GM18873 (cell line): ENCODE measurements around the gene CALN1.
"Not testable (repeated sequence)": the region's sequence is repeated elsewhere in the genome, so short reads cannot be mapped to it uniquely, and the experiment has no call there.

ENCODE experiments used
- ATAC-seq: cut with Tn5 transposase; IDR thresholded peaks from one replicate; pipeline ENCODE4 v1.9.1; 2021; ENCODE audit warnings: mild to moderate bottlenecking, moderate library complexity, moderate number of reproducible peaks; ENCODE audit not compliant: unreplicated experiment, low FRiP score

Gene CALN1

DNA sequence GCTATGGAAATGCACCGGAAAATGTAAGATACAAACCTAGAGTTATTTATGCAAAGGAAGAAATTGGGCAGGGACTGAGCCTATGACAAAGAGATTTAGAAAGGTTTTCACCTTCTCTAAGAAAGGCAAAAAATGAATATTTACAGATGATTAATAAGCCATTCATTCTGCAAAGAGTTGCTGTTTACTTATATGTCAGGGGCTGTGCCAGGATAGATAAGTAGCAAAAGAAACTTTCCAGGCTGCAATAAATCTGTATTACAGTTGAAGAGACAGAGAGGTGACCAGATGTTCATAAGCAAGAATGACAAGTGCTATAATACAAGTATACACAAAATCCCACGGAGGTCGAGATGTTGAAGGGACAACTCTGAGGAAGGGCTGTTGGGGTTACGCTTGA is 299.6 kb downstream of the CALN1 start:
- no peak for ATAC-seq

GRCh38 chr7:72111086-72111485 is 301.1 kb downstream of the CALN1 start:
- ATAC-seq: no peak

- no peak for ATAC-seq
Measured at GRCh38 chr7:72109566-72109965, 302.6 kb downstream of the CALN1 start.

DNA sequence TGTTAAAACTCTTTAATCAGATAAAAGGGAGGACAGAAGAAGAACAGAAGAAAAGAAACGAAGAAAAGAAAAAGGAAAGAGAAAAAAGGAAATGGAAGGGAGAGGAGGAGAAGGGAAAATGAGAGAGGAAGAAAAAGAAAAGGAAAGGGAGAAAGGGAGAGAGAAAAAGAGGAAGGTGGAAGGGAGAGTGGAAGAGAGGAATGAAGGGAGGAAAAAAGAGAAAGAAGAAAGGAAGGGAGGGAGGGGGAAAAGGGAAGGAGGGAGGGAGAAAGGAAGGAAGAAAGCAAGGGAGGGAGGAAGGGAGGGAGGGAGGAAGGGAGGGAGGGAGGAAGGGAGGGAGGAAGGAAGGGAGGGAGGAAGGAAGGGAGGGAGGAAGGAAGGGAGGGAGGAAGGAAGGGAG is 305.7 kb downstream of the CALN1 start:
- no peak for ATAC-seq

GRCh38 chr7:72101444-72101843 is 310.7 kb downstream of the CALN1 start:
- no peak for ATAC-seq

DNA sequence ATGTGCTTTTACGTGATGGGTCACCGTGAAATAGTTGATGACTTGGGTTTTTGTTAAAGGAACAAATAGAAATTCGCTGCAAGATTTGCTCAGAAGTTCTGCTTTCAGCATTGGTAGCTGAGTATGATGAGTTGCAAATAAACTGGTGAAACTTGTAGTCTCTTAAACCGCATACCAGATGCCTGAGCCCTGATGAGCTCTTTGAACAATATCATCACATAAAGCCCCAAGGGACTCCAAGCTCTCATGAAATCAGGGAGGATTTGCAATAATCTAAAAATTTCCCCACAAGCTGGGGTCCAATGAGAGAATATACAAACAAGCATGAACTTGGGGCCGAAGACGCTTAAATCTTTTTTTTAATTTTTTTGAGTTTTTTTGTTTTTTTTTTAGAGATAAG is 312.4 kb downstream of the CALN1 start:
- no peak for ATAC-seq

GRCh38 chr7:72098807-72099580 is 313.1 kb downstream of the CALN1 start:
- ATAC-seq: no peak

DNA sequence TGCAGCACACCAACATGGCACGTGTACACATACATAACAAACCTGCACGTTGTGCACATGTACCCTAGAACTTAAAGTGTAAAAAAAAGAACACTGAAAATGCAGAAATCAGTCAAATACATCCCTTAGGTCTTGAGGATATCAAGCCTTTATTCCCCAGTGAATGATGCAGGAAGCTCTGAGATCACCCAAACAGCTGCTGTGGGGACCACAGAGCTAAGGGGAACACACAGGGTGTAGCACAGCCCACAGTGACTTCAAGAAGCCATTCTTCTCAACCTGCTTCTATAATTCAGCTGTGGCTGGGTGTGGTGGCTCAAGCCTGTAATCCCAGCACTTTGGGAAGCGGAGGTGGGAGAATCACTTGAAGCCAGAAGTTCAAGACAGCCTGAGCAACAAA is 314.9 kb downstream of the CALN1 start:
- no peak for ATAC-seq

DNA sequence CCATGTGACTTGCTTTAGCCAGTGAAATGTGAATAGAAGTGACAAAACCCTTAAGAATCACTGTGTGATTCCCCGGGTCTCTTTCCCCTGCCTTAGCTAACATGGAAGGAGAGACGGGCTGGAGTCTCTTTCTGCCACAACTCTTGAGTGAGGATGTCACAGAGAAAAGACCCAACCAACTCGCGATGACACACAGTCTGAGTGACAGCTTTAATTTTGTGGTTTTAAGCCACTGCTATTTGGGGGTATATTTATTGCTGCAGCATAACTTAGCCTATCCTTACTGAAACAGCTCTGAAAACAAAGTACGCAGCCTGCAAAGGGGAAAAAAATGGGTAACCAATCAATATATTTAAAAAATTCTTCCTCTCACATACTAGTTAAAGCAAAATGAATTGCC is 319.4 kb downstream of the CALN1 start:
- ATAC-seq: no peak

DNA sequence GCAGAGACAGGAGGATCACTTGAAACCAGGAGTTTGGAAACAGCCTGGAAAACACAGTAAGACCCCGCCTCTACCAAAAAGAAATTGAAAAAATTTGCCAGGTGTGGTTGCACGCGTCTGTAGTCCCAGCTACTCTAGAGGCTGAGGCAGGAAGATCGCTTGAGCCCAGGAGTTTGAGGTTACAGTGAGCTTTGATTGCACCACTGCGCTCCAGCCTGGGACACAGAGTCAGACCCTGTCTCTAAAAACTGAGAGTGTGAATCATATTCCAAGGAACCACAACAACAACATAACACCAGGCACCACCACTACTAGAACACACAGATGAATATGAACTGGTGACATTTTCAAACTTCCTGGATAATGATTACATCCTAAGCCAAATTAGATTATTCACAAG is 324.2 kb downstream of the CALN1 start:
- ATAC-seq: no peak

- ATAC-seq: no peak
Measured at GRCh38 chr7:72080865-72081510, 331.1 kb downstream of the CALN1 start.

DNA sequence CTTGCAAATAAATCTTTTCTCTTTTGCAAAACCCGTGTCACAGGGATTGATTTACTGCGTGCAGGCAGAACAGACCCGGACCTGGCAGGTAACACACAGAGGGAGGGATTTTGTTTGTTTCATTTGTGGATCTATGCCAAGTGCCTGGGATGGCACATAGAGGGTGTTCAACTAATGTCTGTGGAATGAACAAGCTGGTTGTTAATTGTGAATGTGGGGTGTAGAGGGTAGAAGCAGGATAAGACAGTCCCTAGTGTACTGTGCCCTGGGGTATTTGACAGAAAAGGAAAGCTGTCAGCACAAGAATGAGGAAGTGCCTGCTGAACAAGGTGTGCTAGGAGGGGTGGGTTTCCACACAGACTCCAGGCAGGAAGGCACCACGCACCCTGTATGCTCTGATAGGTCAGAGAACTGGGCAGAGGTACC is 331.8 kb downstream of the CALN1 start:
- no peak for ATAC-seq

DNA sequence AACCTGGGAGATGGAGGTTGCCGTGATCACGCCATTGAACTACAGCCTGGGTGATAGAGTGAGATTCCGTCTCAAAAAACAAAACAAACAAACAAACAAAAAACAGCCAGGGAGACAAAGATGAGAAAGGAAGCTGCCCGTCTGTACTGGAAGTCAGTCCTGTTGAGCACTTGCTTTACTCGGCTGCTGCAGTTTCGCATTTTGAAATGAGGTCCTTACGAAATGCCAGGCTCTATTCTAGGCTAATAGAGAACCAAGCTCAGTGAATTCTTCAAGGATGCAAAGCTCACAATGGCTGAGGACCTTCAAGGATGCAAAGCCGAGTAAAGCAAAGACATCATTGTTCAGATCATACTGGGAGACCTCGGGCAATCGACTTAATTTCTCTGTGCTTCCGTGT is 333.3 kb downstream of the CALN1 start:
- no peak for ATAC-seq

GRCh38 chr7:72078301-72078700 is 333.8 kb downstream of the CALN1 start:
- ATAC-seq: no peak

DNA sequence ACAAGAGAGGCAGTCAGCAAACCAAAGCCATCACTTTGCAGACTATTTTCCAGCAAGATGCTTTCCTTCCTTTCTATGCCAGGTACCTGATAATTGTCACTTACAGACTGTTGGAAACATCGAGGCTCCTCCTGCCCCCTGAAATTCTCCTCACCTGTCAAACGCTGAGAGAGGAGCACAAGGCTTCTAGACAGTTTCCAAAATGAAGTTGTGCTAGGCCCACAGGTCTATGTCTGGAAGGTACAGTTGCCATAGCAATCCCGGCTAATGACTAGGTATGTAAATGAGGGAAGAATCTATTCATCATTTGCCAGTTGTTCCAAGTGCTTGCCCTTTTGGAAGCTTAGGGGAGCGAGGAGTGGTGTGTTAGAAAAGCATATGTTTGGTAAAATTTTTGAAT is 334.4 kb downstream of the CALN1 start:
- no peak for ATAC-seq

- ATAC-seq: no peak
Measured at GRCh38 chr7:72072901-72073300, 339.2 kb downstream of the CALN1 start.

GRCh38 chr7:72069263-72069662 is 342.9 kb downstream of the CALN1 start:
- no peak for ATAC-seq

- ATAC-seq: not testable (repeated sequence)
Measured at GRCh38 chr7:72065764-72066163, 346.4 kb downstream of the CALN1 start.

DNA sequence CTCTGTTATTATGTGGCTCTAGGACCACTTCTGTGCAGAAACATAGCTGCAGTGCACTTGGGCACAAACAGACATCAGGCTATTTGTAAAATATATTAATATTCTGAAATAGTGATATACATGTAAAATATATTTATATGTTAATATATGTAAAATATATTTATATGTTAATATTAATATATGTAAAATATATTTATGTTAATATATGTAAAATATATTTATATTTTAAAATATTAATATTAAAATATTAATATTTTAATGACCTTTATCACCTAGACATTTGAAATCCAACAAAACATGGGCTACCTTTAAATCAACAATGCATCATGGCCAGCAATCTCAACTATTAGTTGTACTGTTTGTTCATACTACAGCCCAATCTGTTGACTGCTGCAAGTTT is 347.2 kb downstream of the CALN1 start:
- no peak for ATAC-seq

GRCh38 chr7:72063330-72063729 is 348.8 kb downstream of the CALN1 start:
- no peak for ATAC-seq

DNA sequence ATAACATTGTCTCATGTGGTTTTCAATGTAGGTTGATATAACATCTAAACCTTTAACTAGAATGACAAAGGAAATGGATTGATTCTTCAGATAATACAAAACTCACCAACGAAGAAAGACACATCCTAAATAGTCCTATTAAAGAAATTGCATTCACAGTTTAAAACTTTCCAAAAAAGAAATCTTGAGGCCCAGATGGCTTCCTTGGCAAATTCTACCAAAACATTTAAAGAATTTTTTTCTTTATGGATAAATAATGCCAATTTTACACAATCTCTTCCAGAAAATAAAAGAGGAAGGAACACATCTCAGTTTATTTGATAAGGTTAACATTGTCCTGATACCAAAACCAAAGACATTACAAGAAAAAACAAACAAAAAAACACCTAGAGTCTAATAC is 349.5 kb downstream of the CALN1 start:
- no peak for ATAC-seq

GRCh38 chr7:72059925-72060324 is 352.2 kb downstream of the CALN1 start:
- ATAC-seq: no peak
